Stimulated activated CD8-positive, alpha-beta memory T cell treated with anti-CD3 and anti-CD28 coated beads, Interleukin-4, amount 100 ng/mL, for 48 hours (primary cell): Measurements from ENCODE around the gene MORC1.
"Not testable (repeated sequence)": the region's sequence is repeated elsewhere in the genome, so short reads cannot be mapped to it uniquely, and the experiment has no call there.

Experiments used
- DNase-seq: peaks from one replicate; pipeline ENCODE4 v3.0.0-alpha.2; 2020

The MORC1 gene

DNA sequence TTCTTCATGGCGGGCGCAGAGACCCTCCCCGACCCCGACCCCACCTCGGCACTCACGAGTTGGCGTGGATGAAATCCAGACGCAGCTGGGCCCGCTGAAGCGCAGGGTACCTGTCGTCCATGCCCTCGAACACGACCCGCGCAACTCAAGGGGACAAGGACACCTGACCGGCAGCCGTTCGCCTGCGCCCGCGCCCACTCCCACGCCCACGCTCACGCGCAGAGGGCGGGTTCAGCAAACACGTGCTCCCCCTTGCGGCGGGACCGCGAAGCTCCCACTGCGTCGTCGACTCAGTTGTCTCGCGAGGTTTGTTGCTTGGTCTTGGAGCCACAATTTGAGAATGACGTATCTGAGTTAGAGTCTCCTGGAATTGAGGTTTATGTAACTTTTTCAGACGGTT is at the start of gene MORC1:
TSS of gene MORC1 (minus strand) at position 196 of the 400 bp plus-strand sequence. CDS start at position 121, 75 bp downstream.
- no peak for DNase-seq

DNA sequence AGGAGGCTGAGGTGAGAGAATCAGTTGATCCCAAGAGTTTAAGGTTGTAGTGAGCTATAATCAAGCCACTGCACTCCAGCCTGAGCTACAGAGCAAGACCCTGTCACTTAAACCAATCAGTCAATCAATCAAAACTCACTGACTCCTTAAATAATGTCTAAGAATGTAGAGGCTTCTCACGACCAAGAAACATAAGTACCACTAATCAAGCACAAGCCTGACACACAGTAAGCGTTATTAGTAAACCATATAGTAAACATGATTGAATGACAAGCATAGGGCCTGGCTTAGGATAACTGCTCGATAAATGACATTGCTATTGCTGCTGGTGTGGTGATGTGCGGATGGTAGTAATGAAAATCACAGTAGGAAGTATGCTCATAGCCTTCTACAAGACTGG is 48.0 kb upstream of the MORC1 start:
- DNase-seq, result no peak

DNA sequence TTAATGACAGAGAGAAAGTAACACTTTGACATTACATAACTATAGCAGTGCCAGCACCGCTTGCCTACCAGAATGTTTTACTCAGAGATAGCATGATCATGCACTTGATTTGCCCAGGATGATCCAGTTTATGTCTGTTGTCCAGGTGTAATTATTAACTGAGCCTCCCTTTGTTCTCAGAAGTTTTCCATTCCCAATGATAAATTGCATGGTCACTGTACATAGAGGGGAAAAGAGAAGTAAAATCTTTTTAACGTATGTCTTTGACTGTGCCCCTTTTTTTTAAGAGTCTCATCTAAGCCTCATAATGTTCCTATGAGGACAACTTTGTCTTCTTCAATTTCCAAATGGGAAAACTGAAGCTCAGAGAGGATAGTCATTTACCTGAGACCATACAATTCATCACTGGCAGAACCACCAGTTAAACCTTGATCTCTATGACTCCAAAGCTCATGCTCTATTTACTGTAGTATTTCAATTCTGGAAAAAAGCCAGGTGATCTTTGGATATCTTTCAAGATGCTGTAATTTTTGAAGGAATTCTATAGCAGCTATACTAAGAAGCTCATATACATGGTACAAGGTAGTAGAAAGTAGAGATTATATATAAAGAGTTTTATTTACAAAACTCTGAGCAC is 43.7 kb upstream of the MORC1 start:
- no peak for DNase-seq

DNA sequence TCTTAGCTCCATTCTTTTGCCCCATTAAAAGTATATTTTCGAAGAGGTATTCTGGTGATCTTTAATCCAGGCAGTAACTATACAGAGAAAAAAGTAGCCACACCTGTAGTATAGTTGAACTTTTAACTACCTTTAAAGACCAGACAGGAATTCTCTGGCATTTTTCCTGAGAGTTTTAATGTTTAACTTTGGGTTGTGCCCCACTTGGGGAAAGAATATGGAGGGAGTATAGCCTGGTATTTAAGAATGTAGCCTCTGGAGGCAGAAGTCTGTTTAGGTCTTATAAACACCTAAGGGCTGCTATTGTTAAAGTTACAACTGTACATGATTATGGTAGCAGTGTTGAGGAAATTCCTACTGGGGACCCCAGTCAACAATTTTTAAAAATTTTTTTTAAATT is 37.9 kb upstream of the MORC1 start:
- no peak for DNase-seq

GRCh38 chr3:109154979-109155378 is 37.0 kb upstream of the MORC1 start:
- no peak for DNase-seq

GRCh38 chr3:109152320-109152719 is 34.4 kb upstream of the MORC1 start:
- no peak for DNase-seq

- no peak for DNase-seq
These were observed 31.1 kb upstream of the MORC1 start for GRCh38 chr3:109149078-109149477.

DNA sequence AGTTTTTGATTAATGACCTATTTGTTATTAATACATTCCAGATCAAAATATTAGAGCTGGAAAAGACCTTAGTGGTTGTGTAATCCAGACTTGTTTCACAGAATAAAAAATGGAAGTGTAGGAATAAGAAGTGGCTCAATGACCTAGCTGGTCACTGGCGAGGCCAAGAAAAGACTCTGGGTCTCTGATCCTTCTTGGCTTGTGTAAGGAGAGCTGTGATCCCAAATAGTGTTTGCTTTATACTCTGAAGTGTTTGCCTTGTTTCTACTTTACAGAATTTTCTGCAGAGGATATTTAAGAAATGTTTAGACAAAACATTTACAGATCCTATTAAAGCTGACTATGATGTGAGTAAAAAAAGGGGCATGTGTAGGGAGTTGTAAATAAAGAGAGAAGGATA is 25.7 kb upstream of the MORC1 start:
- DNase-seq, result no peak

DNA sequence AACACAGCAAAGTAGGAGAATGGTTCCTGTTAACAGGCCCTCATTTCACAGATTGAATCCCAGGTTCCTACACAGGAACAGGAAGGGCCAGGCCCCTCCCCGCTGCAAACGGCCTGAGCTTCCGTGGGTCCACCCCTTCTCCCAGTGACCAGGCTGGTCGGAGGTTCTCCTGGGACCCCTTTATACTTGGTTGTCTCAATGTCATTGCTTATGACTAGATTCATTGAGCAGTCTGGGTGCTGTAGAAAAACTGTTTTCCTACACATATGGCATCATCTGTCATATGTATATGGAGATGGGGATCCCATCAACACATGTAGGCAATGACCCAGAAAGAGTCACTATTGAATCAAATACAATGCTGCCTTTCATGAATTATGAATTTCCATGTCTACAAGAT is 22.4 kb upstream of the MORC1 start:
- no peak for DNase-seq

DNA sequence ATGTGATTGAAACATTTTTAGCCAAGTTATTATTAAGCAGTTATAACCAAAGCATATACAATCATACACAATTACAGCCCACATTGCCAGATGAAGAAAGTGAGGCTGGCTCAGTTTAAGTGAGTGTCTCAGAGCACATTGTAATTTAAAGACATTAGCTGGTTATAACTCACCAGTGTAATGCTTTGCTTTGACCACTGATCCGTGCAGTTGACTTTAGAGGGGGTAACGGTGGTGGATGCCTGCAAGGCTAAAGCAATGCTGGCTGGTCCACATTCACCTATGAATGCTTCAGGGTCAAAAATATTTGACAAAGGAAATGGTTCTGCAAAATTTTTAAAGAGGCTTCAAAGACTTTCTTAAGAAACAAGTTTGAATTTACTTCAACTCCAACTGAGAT is 19.8 kb upstream of the MORC1 start:
- no peak for DNase-seq

GRCh38 chr3:109136523-109136922 is 18.6 kb upstream of the MORC1 start, which contains the start of gene C3orf85:
C3orf85 (plus strand) TSS chr3:109136719; CDS start chr3:109136848, 129 bp downstream.
- no peak for DNase-seq

GRCh38 chr3:109133474-109133816 is 15.5 kb upstream of the MORC1 start:
- not testable (repeated sequence) for DNase-seq

GRCh38 chr3:109132801-109133473 is 15.0 kb upstream of the MORC1 start:
- DNase-seq, result no peak

GRCh38 chr3:109131276-109131675 is 13.3 kb upstream of the MORC1 start:
- DNase-seq, result no peak

DNA sequence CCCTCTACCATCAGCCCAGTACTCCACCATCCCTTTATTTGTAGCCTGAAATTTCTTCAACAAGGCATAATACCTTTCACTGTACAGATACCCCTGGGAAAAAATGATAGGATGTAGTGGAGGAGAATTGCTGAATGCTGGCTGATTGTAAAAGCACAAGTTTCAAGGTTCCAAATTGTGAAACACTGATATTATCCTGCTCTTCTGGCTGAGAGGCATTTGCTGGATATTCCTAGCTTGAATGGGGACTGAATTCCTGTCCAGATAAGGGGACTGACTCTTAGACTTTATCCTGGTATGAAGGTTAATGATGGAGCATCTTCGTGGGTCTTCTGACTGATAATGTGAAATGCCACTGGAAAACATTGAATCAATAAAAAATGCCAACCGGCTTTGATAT is 9.6 kb upstream of the MORC1 start:
- DNase-seq, result no peak

DNA sequence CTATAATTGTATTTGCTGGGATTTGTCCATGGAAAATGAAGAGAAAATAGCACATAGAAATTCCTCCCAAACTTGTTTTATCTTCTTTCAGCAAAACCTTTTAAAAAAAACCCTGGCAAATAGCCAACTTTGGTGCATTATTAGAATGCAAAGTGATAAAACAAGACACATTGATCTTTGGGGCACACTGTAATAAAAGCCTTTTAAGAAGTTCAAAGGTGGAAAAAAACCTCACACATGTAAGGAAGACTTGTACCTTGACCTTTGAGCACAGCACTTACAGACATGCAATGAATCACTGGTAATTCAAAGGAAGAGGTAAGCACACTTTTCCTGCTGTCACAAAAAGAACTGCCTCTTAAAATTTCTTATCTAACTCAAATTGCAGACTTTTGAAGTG is 8.0 kb upstream of the MORC1 start:
- DNase-seq, result no peak

GRCh38 chr3:109122690-109123089 is 4.8 kb upstream of the MORC1 start:
- DNase-seq, result no peak

DNA sequence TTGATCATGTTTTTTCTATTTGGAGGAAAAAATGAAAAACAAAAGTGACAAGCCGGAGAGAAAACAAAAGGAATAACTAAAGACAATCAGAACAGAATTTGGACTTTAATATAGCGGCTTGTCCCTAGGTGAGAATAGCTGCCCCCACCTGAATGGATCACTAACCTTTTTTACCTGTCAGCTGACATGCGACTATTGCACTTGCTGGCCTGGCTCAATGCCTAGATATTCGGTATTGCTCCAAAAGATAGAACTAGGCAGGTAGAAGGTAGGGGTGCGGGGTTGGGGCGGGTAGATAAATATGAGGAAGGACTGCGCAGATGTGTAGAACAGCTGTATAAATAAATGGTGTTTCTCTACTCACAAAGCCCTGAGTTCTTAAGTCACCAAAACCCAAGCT is 650 bp upstream of the MORC1 start:
- no peak for DNase-seq

- DNase-seq, result no peak
These were observed 1.9 kb downstream of the MORC1 start for GRCh38 chr3:109116031-109116430.

GRCh38 chr3:109115451-109115850 is 2.5 kb downstream of the MORC1 start:
- no peak for DNase-seq

- DNase-seq, result no peak
These were observed 3.2 kb downstream of the MORC1 start for GRCh38 chr3:109114746-109115145.

- no peak for DNase-seq
These were observed 4.8 kb downstream of the MORC1 start for GRCh38 chr3:109112946-109113760.

GRCh38 chr3:109109574-109109973 is 8.4 kb downstream of the MORC1 start:
- DNase-seq, result no peak

- DNase-seq, result no peak
These were observed 19.8 kb downstream of the MORC1 start for GRCh38 chr3:109098079-109098644.
